HL-60/S4 treated with retinoic acid at 250 ng/mL for 4 days and 3 days (cell line): Measurements from ENCODE around the gene NEU4.
"Not testable (repeated sequence)": the region's sequence is repeated elsewhere in the genome, so short reads cannot be mapped to it uniquely, and the experiment has no call there.

Experiments used
- in situ Hi-C: fragments of 300-500 bp; cut with MboI; formaldehyde crosslinking; loops from 2 replicates; pipeline ENCODE4 v1.7.0; 2022; ENCODE audit warnings: low sequenced_read_pairs

Gene NEU4

GRCh38 chr2:241812730-241813643, 4.0 kb downstream of the NEU4 start:
- in situ Hi-C loops, result no loop called here

DNA sequence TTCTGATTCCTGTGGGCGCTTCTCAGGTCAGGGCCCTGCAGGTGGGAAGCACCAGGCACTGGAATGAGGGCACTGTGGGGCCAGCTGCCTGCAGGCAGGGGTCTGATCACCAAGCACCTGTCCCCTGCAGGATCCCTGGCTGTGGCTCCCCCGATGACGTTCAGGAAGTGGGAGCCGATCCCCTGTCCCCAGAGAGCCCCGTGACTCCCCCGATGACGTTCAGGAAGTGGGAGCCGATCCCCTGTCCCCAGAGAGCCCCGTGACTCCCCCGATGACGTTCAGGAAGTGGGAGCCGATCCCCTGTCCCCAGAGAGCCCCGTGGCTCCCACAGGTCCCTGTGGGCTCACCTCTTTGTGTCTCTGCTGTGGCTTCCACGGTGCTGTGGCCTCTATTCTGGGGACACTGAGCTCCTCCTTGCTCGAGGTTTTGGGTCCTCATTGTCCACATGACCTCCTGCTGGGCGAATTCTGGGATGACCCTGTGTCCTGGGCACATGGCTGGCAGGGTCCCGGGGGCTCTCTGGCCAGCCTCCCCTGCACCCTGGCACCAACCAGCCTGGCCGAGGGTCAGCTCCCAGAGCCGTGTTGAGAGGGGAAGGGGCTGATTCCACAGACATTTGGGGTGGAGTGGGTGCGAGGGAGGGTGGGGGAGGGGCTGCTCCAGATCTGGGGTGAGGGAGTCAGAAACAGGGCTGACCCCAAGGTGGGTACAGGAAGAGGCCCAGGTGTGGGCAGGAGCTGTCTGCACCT, 4.8 kb downstream of the NEU4 start:
- in situ Hi-C loops, result no loop called here

- in situ Hi-C loops, result no loop called here
Observed at GRCh38 chr2:241814393-241814642, 5.3 kb downstream of the NEU4 start.

GRCh38 chr2:241814643-241815476, 5.9 kb downstream of the NEU4 start:
- in situ Hi-C loops, result no loop called here

DNA sequence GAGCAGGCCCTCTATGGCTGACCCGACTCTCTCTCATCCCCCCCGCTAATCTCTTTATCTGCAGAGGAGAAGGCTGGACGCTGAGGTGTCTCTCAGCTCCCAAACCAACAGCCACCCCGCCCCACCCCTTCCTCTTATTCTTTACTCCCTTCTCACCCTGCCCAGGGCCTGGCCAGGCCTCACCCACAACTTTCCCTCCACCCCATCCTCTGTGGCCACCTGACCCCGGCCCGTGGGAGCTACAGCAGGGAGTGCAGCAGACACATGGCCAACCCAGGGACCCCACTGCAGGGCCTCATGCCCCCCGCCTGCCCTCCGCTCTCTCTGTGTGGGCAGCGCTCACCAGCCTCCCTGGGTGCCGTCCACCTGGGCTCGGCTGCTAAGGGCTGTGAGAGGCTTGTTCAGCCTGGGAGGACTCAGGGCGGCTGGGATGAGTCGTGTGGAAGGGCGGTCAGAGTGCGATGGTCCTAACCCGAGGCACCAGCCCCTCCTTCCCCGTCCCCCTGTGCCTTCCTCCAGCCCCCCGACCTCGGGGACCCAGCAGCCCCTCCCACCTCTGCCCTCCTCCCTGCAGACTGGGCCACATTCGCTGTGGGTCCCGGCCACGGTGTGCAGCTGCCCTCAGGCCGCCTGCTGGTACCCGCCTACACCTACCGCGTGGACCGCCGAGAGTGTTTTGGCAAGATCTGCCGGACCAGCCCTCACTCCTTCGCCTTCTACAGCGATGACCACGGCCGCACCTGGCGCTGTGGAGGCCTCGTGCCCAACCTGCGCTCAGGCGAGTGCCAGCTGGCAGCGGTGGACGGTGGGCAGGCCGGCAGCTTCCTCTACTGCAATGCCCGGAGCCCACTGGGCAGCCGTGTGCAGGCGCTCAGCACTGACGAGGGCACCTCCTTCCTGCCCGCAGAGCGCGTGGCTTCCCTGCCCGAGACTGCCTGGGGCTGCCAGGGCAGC, 6.8 kb downstream of the NEU4 start:
- in situ Hi-C loops, result no loop called here

DNA sequence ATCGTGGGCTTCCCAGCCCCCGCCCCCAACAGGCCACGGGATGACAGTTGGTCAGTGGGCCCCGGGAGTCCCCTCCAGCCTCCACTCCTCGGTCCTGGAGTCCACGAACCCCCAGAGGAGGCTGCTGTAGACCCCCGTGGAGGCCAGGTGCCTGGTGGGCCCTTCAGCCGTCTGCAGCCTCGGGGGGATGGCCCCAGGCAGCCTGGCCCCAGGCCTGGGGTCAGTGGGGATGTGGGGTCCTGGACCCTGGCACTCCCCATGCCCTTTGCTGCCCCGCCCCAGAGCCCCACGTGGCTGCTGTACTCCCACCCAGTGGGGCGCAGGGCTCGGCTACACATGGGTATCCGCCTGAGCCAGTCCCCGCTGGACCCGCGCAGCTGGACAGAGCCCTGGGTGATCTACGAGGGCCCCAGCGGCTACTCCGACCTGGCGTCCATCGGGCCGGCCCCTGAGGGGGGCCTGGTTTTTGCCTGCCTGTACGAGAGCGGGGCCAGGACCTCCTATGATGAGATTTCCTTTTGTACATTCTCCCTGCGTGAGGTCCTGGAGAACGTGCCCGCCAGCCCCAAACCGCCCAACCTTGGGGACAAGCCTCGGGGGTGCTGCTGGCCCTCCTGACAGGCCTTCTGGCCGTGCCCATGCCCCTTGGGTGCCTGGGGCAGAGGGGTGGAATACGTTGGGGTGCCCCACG, 7.6 kb downstream of the NEU4 start:
- in situ Hi-C loops, result no loop called here

- in situ Hi-C loops, result no loop called here
Observed at GRCh38 chr2:241817126-241817820, 8.3 kb downstream of the NEU4 start.

- in situ Hi-C loops, result not testable (repeated sequence)
Observed at GRCh38 chr2:241817821-241818215, 8.8 kb downstream of the NEU4 start.

DNA sequence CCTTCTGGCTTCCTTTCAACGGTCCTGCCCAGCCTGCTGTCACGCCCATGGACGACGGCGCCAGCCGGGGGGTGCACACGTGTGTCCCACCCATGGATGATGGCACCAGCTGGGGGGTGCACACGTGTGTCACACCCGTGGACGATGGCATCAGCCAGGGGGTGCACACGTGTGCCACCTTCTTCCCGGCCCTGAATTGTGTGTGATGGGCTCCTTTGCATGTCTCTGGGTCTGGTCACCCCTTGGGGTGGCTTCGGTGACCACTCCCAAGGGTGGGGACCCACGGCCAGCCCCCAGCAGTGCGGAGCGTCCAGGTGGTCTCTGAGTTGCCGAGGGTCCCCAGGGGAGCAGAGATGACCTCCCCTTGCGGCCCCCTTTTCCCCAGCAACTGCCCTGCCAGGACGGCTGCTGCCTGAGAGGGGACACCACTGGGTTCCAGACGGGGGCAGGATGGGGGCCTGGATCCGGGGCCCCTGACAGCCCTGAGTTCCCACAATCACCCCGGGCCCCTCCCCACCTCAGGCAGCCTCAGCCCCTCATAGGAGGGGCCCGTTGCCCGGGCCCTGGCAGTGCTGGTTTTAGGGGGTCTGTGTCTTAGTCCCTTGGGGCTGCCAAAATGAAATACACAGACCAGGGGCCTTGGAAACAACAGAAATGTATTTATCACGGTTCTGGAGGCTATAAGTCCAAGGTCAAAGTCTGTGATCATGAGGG, 9.4 kb downstream of the NEU4 start:
- in situ Hi-C loops, result no loop called here

- in situ Hi-C loops, result no loop called here
Observed at GRCh38 chr2:241818943-241819270, 9.9 kb downstream of the NEU4 start.

GRCh38 chr2:241819947-241820624, 11.1 kb downstream of the NEU4 start:
- in situ Hi-C loops, result not testable (repeated sequence)

DNA sequence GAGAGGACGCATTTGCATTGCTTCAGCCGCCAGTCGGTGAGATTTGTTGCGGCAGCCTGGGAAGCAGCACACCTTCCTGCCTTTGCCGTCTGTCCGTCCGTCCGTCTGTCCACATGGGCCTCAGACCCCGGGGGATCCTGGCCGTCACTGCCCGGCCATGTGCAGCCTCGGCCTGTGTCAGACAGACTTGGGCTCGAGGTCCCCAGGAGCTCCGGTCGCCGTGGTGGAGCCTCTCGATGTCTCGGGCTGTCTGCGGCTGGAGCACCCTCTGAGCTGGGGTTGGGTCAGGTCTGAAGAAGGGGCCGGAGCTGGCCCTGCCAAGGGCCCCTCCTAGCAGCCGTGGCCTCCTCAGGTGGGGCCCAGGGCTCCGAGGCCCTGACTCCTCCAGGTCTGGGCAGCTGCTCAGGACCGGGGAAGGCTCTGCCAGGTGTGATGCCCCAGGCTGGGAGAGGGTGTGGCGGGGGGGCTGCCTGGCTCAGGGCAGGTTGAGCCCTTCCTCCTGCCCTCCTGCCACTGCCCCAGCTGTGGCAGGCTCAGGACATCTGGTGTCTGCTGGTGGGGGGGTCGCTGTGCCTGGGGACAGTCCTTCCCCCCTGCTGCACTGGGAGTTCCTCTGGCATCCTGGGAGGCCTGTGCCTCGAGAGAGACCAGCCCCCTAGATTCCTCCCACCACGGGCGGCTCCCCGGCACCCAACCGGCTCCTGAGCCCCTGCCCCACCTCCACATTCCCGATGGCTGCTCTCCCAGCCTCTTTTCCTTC, 11.8 kb downstream of the NEU4 start:
- in situ Hi-C loops, result no loop called here

DNA sequence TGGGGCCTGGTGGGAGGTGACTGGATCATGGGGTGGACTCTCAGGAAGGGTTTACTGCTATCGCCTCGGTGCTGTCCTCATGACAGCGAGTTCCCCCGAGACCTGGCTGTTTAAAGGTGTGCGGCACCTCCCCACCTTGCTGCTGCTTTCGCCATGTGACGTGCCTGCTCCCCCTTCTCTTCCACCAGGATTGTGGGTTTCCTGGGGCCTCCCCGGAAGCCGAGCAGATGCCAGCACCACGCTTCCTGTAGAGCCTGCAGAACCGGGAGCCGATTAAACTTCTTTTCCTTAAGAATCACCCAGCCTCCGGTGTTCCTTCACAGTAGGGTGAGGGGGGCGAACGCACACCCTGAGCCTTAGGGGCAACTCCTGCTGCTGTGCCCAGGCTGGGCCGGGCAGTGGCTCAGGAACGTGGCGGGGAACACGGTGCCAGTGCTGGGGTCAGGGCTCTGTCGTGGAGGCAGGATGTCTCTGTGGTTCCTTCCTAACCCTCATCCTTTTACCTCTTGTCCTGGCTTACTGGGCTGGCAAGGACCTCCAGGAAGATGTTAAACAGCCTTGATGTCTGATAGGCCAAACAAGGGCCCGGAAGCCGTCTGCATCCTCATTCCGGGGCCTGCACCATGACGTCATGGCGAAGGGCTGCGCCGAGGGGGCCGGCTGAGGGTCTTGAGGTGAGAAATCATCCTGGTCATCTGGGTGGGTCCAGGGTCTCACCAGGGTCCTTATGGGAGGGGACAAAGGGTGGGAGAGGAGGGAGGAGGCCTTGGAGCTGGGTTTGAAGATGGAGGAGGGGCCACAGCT, 12.7 kb downstream of the NEU4 start:
- in situ Hi-C loops, result no loop called here

GRCh38 chr2:241822264-241822623, 13.3 kb downstream of the NEU4 start:
- in situ Hi-C loops, result no loop called here

- in situ Hi-C loops, result not testable (repeated sequence)
Observed at GRCh38 chr2:241823531-241824437, 14.8 kb downstream of the NEU4 start.

DNA sequence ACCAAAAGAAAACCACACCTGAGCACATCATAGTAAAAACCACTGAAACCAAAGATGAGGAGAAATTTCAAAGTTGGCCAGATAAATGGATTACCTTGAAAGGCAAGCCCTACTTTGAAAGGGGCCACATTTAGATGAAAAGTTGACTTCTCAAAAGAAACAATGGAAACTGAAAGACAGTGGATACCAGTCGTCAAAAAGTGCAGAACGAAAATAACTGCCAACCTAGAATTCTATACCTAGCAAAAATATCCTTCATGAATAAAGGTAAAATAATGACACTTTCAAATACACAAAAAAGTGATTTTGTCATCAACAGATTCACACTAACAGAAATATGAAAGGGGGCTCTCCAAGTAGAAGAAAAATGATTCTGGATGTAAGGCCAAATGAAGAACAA, 18.4 kb downstream of the NEU4 start:
- in situ Hi-C loops, result no loop called here
